ENCODE results near the gene GRPR. TPM values are rescaled to one million over a fixed set of nuclear protein-coding genes. Genes with fewer than 3 reads are reported as not detected.

The GRPR gene
- total RNA-seq, 4 donors from 2014 or later, result not detected

- H3K4me1 ChIP-seq, result no peaks in the 10 kb centered on the region
- no peak for DNase-seq (ENCODE audit: low spot score in 2 of 2)
- H3K36me3 ChIP-seq, result no peaks in the 10 kb centered on the region
- no peaks in the 10 kb centered on the region for H3K9me3 ChIP-seq
- no peaks in the 10 kb centered on the region for H3K27me3 ChIP-seq
- TF ChIP-seq EP300 (IDR thresholded peaks at IDR 0.05), result no peak
- H3K27ac ChIP-seq, result no peak overlapping the region
- 33% methylated on average over 1 of the region's 1 CpG for WGBS
- H3K4me3 ChIP-seq, result no peak overlapping the region
Observed at GRCh38 chrX:16134936-16135335, 11.6 kb downstream of the GRPR start.

DNA sequence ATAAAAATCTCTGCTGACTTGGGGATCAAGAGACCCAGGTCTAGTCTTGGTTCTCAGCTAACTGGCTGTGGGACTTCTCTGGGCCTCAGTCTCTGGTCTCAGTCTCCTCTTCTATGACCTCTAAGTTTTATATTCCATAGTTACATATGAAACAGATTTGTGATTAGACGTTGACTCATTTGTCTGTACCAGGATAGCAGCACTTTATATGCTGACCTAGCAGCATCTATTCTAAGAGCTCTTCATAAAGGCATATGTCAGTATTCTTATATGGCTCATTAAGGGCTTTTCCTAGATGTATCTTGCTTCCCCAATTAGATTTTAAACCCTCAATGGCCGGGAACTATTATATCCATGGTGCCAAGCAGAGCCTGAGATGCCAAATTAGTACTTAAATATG is 12.7 kb downstream of the GRPR start:
- Histone ChIP-seq H3K4me1 (no peaks in the 10 kb centered on the region), H3K36me3 (no peaks in the 10 kb centered on the region), H3K27me3 (no peaks in the 10 kb centered on the region), H3K27ac (no peak overlapping the region), H3K4me3 (no peak overlapping the region), H3K9me3 (no peaks in the 10 kb centered on the region)
- DNase-seq (ENCODE audit: low spot score in 2 of 2), result no peak
- WGBS, result 60% methylated on average over 2 of the region's 2 CpGs
- TF ChIP-seq CTCF (IDR thresholded peaks at IDR 0.05), result no peak
- TF ChIP-seq POLR2AphosphoS5 (IDR thresholded peaks at IDR 0.05), result no peak
- no peak for TF ChIP-seq POLR2A (IDR thresholded peaks at IDR 0.05)
- no peak for TF ChIP-seq EP300 (IDR thresholded peaks at IDR 0.05)

GRCh38 chrX:16137416-16138107 is 14.2 kb downstream of the GRPR start:
- H3K27me3 ChIP-seq, result no peaks in the 10 kb centered on the region
- TF ChIP-seq CTCF (IDR thresholded peaks at IDR 0.05) (no peak), POLR2AphosphoS5 (IDR thresholded peaks at IDR 0.05) (no peak), POLR2A (IDR thresholded peaks at IDR 0.05) (no peak), EP300 (IDR thresholded peaks at IDR 0.05) (no peak)
- no peaks in the 10 kb centered on the region for H3K9me3 ChIP-seq
- H3K36me3 ChIP-seq, result no peaks in the 10 kb centered on the region
- H3K27ac ChIP-seq, result no peak overlapping the region
- no peak overlapping the region for H3K4me3 ChIP-seq
- DNase-seq (ENCODE audit: low spot score in 2 of 2), result no peak
- H3K4me1 ChIP-seq, result no peaks in the 10 kb centered on the region

DNA sequence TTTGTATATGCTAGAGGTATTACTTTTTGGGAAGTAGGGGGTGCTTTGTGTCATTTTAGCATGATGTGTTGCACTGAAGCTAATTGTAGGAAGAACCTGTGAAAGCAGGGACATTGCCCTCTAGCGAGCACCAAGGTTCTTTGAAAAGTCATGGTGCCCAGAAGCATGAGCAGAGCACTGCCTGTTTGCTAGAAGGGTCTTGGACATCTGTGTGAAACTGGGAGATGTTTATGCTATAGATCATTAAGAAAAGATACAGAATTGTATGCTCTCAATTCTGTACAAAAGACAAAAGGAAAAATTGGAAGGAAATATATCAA is 14.7 kb downstream of the GRPR start:
- H3K27ac ChIP-seq, result no peak overlapping the region
- WGBS, result 68% methylated on average over 1 of the region's 1 CpG
- no peaks in the 10 kb centered on the region for H3K27me3 ChIP-seq
- no peaks in the 10 kb centered on the region for H3K36me3 ChIP-seq
- H3K9me3 ChIP-seq, result no peaks in the 10 kb centered on the region
- no peak overlapping the region for H3K4me3 ChIP-seq
- H3K4me1 ChIP-seq, result no peaks in the 10 kb centered on the region
- DNase-seq (ENCODE audit: low spot score in 2 of 2), result no peak
- TF ChIP-seq POLR2A (IDR thresholded peaks at IDR 0.05) (no peak), CTCF (IDR thresholded peaks at IDR 0.05) (no peak), EP300 (IDR thresholded peaks at IDR 0.05) (no peak), POLR2AphosphoS5 (IDR thresholded peaks at IDR 0.05) (no peak)

GRCh38 chrX:16140448-16140847 is 17.1 kb downstream of the GRPR start:
- Histone ChIP-seq H3K9me3 (no peaks in the 10 kb centered on the region), H3K27ac (no peak overlapping the region), H3K4me3 (no peak overlapping the region), H3K4me1 (no peaks in the 10 kb centered on the region), H3K27me3 (no peaks in the 10 kb centered on the region), H3K36me3 (no peaks in the 10 kb centered on the region)
- no peak for DNase-seq (ENCODE audit: low spot score in 2 of 2)
- 36% methylated on average over 4 of the region's 4 CpGs for WGBS
- TF ChIP-seq CTCF (IDR thresholded peaks at IDR 0.05) (no peak), POLR2AphosphoS5 (IDR thresholded peaks at IDR 0.05) (no peak), EP300 (IDR thresholded peaks at IDR 0.05) (no peak), POLR2A (IDR thresholded peaks at IDR 0.05) (no peak)

DNA sequence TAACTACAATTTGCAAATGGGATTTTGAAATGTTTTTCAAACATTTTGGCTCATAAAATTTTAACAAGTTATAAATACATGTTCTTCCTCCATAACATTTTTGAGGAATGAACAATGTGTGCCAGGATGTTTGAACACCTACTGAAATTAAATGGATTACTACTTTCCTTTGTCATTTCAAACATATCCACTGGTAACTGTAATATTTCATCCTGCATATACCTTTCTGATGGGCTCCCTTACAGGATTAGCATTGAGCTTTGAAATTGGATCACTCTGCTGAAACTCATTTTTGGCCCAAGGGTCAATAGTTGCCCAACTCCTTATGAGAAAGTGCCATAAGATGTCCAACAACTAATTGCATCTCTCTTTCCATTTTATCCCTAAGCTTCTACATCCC is 17.6 kb downstream of the GRPR start:
- H3K27ac ChIP-seq, result no peak overlapping the region
- TF ChIP-seq POLR2AphosphoS5 (IDR thresholded peaks at IDR 0.05) (no peak), CTCF (IDR thresholded peaks at IDR 0.05) (no peak), POLR2A (IDR thresholded peaks at IDR 0.05) (no peak), EP300 (IDR thresholded peaks at IDR 0.05) (no peak)
- no peaks in the 10 kb centered on the region for H3K27me3 ChIP-seq
- H3K4me1 ChIP-seq, result no peaks in the 10 kb centered on the region
- no peaks in the 10 kb centered on the region for H3K36me3 ChIP-seq
- no peak for DNase-seq (ENCODE audit: low spot score in 2 of 2)
- H3K4me3 ChIP-seq, result no peak overlapping the region
- H3K9me3 ChIP-seq, result no peaks in the 10 kb centered on the region
